Ectodermal cell (in vitro differentiated cells): Measurements from ENCODE around the gene TSPAN17.

Experiments
- H3K27ac ChIP-seq: 2 replicates; pipeline ENCODE4 v1.7.0; 2013; ENCODE audit warnings: mild to moderate bottlenecking, low read depth, low read length; ENCODE audit not compliant: insufficient read depth, poor library complexity, severe bottlenecking
- H3K27me3 ChIP-seq: 2 replicates; pipeline ENCODE4 v1.7.0; 2013; ENCODE audit warnings: mild to moderate bottlenecking, low read length; ENCODE audit not compliant: insufficient read depth, control insufficient read depth, poor library complexity, severe bottlenecking
- H3K36me3 ChIP-seq: one replicate; pipeline ENCODE4 v1.7.0; 2013; ENCODE audit warnings: low read length; ENCODE audit not compliant: control insufficient read depth, insufficient read depth
- H3K4me1 ChIP-seq: one replicate; pipeline ENCODE4 v1.7.0; 2013; ENCODE audit warnings: low read length; ENCODE audit not compliant: control insufficient read depth, insufficient read depth
- H3K4me3 ChIP-seq: 2 replicates; pipeline ENCODE4 v1.7.0; 2013; ENCODE audit warnings: low read depth, low read length, control low read depth; ENCODE audit not compliant: insufficient read depth
- H3K9me3 ChIP-seq: 2 replicates; pipeline ENCODE4 v1.7.0; 2013; ENCODE audit warnings: mild to moderate bottlenecking, low read length, moderate library complexity; ENCODE audit not compliant: control insufficient read depth
- WGBS, 2 experiments: methylation state at CpG; one replicate each; pipeline ENCODE4 v1.1.7; 2013; ENCODE audit warnings: missing lambda C conversion rate in 2 of 2; 5-methylcytosine and 5-hydroxymethylcytosine counted together

The TSPAN17 gene

GRCh38 chr5:176670449-176670848 lies 23.2 kb downstream of the TSPAN17 start:
- Histone ChIP-seq H3K27me3 (no peaks in the 10 kb centered on the region), H3K27ac (no peak overlapping the region), H3K4me1 (peaks cover 7% of the 10 kb centered on the region), H3K9me3 (no peaks in the 10 kb centered on the region), H3K36me3 (no peaks in the 10 kb centered on the region), H3K4me3 (no peak overlapping the region)
- WGBS, 2 experiments, result 86 to 87% methylated on average over 8 of the region's 8 CpGs

DNA sequence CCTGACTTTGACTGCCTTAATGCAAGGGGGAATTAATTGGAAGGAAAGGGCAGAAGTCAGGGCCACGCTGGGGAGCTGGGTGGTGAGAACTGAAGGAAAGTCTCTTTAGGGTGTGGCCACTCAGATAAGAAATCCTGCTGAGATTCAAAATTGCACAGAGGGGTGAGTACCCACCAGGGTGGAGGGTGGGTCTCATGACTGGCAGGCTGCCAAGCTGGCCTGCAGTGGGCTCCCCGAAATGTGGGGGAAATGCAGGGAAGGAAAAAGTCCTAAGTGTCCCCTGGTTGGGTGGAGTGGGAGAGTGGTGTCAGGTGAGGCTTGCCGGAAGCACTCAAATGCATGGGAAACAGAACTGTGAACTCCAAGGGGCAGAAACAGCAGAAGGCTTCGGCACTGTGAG lies 24.1 kb downstream of the TSPAN17 start:
- no peaks in the 10 kb centered on the region for H3K36me3 ChIP-seq
- peaks cover 7% of the 10 kb centered on the region for H3K4me1 ChIP-seq
- H3K27ac ChIP-seq, result no peak overlapping the region
- no peak overlapping the region for H3K4me3 ChIP-seq
- no peaks in the 10 kb centered on the region for H3K27me3 ChIP-seq
- 86 to 93% methylated on average over 4 of the region's 4 CpGs for WGBS, 2 experiments
- no peaks in the 10 kb centered on the region for H3K9me3 ChIP-seq

DNA sequence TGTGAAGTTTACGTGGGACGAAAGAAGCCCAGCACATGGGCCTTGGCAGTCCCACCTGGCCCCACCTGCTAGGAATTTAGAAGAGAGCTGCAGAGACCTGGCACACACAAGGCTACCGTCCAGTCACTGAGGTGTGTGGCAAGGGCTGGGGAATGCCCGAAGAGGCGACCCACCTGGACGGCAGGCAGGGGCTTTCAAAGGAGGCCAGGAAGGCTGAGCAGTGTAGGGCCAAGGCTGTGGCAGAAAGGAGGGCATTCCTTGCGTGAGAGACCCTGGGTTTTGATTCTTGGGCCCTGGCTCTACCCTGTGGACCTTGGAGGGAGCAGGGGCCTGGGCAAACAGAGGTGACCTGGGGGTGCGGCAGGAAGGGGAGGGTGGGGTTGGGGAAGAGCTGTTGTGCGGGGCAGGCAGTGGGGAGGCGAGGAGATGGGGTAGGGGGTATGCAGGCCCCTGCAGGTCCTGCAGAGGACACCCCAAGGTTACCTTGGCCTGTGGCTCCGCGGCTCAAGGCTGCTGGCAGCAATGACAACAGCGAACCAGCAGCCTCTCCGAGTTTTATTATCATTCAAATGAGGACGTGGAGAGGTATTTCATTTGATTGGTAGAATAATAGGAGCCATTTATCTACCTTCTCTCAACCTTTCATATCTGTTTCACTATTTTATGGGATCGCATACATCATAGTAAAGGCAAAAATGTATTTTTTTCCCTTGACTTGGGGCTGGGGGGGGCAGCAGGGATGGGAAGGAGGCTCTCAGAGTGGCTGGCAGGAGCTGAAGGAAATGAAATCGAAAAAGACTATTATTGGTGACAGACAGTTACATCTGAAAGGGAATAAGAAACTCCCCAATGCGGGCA lies 24.8 kb downstream of the TSPAN17 start:
- Histone ChIP-seq H3K4me3 (no peak overlapping the region), H3K27me3 (no peaks in the 10 kb centered on the region), H3K27ac (no peak overlapping the region), H3K4me1 (peaks cover 7% of the 10 kb centered on the region), H3K36me3 (no peaks in the 10 kb centered on the region), H3K9me3 (no peaks in the 10 kb centered on the region)
- WGBS, 2 experiments, result 49 to 51% methylated on average over 16 to 17 of the region's 18 CpGs

- Histone ChIP-seq H3K27ac (no peak overlapping the region), H3K36me3 (no peaks in the 10 kb centered on the region), H3K4me3 (no peak overlapping the region), H3K4me1 (peaks cover 7% of the 10 kb centered on the region), H3K27me3 (no peaks in the 10 kb centered on the region), H3K9me3 (no peaks in the 10 kb centered on the region)
- 93 to 94% methylated on average over 17 to 18 of the region's 18 CpGs for WGBS, 2 experiments
Observed at GRCh38 chr5:176673651-176674583, 26.6 kb downstream of the TSPAN17 start.

GRCh38 chr5:176674799-176675198 lies 27.5 kb downstream of the TSPAN17 start:
- Histone ChIP-seq H3K27ac (no peak overlapping the region), H3K4me1 (peaks cover 7% of the 10 kb centered on the region)
- 87 to 88% methylated on average over 17 of the region's 17 CpGs for WGBS, 2 experiments

DNA sequence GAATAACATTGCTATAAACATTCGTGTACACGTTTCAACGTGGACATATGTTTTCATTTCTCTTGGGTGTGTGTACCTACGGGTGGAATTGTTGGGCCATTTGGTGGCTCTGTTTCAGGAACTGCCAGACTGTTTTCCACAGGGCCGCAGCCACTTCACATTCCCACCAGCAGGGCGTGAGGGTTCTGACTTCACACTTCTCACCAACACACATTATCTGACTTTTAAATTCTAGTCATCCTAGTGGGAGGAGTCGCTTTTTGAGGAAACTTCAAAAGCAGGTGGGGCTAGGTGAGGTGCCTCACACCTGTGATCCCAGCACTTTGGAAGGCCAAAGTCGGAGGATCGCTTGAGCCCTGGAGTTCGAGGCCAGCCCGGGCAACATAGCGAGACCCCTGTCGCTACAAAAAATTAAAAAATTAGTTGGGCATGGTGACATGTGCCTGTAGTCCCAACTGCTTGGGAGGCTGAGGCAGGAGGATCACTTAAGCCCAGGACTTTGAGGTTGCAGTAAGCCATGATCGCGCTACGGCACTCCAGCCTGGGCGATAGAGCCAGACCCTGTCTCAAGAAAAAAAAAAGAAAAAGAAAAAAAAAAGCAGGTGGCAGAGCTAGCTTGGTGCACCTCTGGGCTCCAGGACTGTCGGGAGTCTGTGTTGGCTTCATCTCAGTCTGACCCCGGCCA lies 28.5 kb downstream of the TSPAN17 start:
- H3K27ac ChIP-seq, result no peak overlapping the region
- 73 to 76% methylated on average over 19 of the region's 19 CpGs for WGBS, 2 experiments

More at GRCh38 chr5:176674799-176675198, 27.5 kb downstream of the TSPAN17 start:
- Histone ChIP-seq H3K36me3 (no peaks in the 10 kb centered on the region), H3K4me3 (no peak overlapping the region), H3K27me3 (no peaks in the 10 kb centered on the region), H3K9me3 (no peaks in the 10 kb centered on the region)

GRCh38 chr5:176676361-176676824 lies 29.1 kb downstream of the TSPAN17 start:
- Histone ChIP-seq H3K36me3 (no peaks in the 10 kb centered on the region), H3K27me3 (no peaks in the 10 kb centered on the region), H3K4me3 (no peak overlapping the region), H3K27ac (no peak overlapping the region), H3K4me1 (peaks cover 7% of the 10 kb centered on the region), H3K9me3 (no peaks in the 10 kb centered on the region)
- 77 to 84% methylated on average over 10 of the region's 10 CpGs for WGBS, 2 experiments

More for the DNA sequence above, 28.5 kb downstream of the TSPAN17 start:
- no peaks in the 10 kb centered on the region for H3K36me3 ChIP-seq
- peaks cover 7% of the 10 kb centered on the region for H3K4me1 ChIP-seq
- H3K9me3 ChIP-seq, result no peaks in the 10 kb centered on the region
- H3K4me3 ChIP-seq, result no peak overlapping the region
- no peaks in the 10 kb centered on the region for H3K27me3 ChIP-seq

DNA sequence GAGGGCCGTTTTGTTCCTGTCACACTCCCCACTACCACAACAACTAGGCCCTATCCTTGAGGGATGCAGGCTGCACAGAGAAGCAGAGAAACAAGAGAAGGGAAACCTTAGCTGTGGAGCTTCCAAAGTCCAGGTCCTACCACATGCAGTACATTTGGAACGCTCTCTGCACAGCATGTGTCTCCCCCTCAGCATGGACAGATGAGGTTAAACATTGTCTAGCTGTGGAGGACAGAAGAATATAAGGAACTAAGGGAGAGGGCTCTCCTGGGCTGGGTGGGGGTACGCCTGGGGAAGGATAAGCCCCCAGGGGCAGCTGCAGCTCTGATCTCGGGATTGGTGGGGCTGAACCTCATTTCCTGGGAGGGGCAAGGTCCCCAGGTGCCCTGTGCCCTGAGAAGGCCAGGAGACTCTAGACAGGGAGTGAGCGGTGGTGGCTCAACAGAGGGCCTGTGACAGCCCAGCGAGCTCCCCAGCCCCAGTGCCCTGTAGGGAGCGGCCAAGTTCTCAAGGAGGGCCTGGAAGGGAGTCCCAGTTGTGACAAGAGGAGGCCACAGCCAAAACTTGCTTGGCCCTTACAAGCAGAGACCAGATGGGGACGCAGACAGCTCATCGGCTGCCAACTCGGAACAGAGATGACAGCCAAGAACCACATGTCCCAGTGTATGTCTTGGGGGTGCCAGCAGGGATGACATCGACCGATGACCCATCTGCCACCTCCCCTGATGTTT lies 30.1 kb downstream of the TSPAN17 start:
- no peak overlapping the region for H3K27ac ChIP-seq
- no peaks in the 10 kb centered on the region for H3K36me3 ChIP-seq
- H3K4me1 ChIP-seq, result no peaks in the 10 kb centered on the region
- WGBS, 2 experiments, result 94 to 96% methylated on average over 12 of the region's 12 CpGs
- H3K4me3 ChIP-seq, result no peak overlapping the region
- H3K27me3 ChIP-seq, result no peaks in the 10 kb centered on the region
- no peaks in the 10 kb centered on the region for H3K9me3 ChIP-seq

DNA sequence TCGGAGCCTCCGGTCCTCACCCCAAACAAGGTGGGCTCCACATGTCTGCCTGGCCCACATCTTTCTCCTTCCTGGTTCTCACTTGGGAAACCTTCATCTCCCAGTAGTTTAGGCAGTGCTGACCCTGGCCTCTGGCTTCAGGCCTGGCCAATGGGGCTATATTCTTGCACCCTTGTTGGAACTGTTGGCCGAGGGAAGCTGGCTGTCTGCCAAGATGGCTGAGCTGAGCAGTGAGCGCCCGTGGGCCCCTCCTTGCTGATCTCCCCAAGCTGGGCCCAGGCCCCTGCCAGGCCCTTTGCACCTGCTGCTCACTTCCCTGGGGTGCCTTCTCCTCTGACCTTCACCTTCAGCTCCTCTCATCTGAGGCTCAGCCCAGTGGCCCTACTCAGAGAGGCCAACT lies 31.3 kb downstream of the TSPAN17 start:
- Histone ChIP-seq H3K4me3 (no peak overlapping the region), H3K27ac (no peak overlapping the region), H3K9me3 (no peaks in the 10 kb centered on the region), H3K27me3 (no peaks in the 10 kb centered on the region), H3K4me1 (no peaks in the 10 kb centered on the region), H3K36me3 (no peaks in the 10 kb centered on the region)
- 93% methylated on average over 5 of the region's 5 CpGs for WGBS, 2 experiments
